Measurements from ENCODE around the gene RSPH9. TPM values are rescaled to one million over a fixed set of nuclear protein-coding genes. Genes with fewer than 3 reads are reported as not detected.
A peak's percentile ranks its signal among the peaks of the same experiment; 100 is the strongest.

Gene RSPH9, protein sequence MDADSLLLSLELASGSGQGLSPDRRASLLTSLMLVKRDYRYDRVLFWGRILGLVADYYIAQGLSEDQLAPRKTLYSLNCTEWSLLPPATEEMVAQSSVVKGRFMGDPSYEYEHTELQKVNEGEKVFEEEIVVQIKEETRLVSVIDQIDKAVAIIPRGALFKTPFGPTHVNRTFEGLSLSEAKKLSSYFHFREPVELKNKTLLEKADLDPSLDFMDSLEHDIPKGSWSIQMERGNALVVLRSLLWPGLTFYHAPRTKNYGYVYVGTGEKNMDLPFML
- not detected for total RNA-seq

DNA sequence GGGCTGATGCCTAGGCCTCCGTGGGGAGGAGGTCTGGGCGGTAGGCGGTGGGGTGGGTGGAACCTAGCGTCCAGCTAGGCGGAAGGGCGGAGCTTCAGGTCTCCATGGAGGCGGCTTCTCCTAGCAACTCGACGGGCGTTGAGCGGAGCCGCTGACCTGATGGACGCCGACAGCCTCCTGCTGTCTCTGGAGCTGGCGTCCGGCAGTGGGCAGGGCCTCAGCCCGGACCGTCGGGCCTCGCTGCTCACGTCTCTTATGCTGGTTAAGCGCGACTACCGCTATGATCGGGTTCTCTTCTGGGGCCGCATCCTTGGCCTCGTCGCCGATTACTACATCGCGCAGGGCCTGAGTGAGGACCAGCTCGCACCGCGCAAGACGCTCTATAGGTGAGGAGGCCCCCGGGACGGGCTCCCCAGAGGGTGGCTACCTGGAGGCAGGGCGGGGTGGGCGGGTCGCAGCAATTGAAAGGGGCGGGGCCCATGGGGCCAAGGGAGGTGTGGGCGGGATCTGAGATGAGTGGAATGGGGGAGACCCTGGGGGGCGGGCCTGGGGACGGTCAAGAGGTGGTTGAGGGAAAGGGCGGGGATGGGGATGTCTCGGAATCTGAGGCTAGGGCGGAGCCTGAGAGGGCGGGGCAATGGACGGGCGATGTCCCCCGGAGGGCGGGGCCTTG is at the start of gene RSPH9:
Gene RSPH9, plus strand, starts transcription at position 97 of the 673 bp plus-strand sequence. Its CDS starts 63 bp downstream, at position 160.
- H3K36me3 Mint-ChIP-seq, result peaks cover 22% of the 10 kb centered on the region
- ATAC-seq (ENCODE audit: low read depth), result peak; percentile 84
- H3K27me3 Mint-ChIP-seq, result peaks cover 2% of the 10 kb centered on the region
- H3K27ac Mint-ChIP-seq, result peak within 1 kb of the TSS; percentile 74
- H3K4me1 Mint-ChIP-seq, result peaks cover 17% of the 10 kb centered on the region
- POLR2A ChIA-PET, result interaction anchor here (0.5 to 1.7 kb wide), 5 partner anchors 9 to 651 kb away, joined by 3 to 14 read pairs (median 5); partner anchors contain the start of genes GTPBP2 and MAD2L1BP
- no peaks in the 10 kb centered on the region for H3K9me3 Mint-ChIP-seq
- DNase-seq, result peak; percentile 72
- H3K4me3 Mint-ChIP-seq, result peak within 1 kb of the TSS; percentile 86

DNA sequence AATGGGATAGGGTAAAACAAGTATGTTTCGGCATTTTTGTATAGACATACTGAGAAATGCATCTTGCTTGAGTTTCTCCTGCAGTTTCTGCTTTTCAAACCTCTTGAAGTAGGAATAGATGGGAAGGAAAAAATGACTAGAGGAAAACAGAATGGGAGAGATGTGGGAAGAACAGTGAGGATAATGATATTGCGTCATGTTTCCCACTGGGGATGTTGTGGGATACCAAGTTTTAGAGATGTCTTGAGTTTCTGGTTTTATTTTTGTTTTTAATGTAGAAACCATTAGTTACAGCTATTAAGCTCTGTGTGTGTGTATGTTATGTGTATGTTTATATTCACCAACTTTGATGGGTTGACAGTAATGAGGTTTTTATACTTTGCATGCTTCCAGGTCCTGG is 44.2 kb upstream of the RSPH9 start:
- no peaks in the 10 kb centered on the region for H3K27me3 Mint-ChIP-seq
- ATAC-seq (ENCODE audit: low read depth) (no peak), DNase-seq (no peak)
- no peak overlapping the region for H3K4me3 Mint-ChIP-seq
- no peak overlapping the region for H3K27ac Mint-ChIP-seq
- peaks cover 35% of the 10 kb centered on the region for H3K36me3 Mint-ChIP-seq
- H3K9me3 Mint-ChIP-seq, result no peaks in the 10 kb centered on the region
- POLR2A ChIA-PET, result interaction anchor here (1.0 kb wide), 1 partner anchor 29 kb away, joined by 3 read pairs; no protein-coding TSS in a partner anchor
- H3K4me1 Mint-ChIP-seq, result peaks cover 2% of the 10 kb centered on the region

DNA sequence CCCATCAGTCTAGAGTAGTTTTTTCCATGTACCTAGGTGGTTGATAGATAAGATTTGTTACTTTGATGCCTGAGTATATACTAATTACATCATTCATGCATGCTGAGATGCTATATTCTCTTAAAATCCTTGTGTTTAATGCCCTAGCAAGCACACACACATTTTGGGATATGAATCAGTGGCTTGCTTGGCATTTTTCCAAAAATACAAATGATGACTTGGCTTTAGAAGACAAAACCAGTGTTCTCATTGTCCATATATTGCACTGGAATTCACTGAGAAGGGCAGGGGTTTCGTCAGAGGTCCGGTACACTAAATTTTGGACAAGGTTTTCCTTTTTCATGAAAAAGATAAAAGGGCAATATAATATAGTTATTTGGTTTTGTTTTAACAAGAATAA is 40.7 kb upstream of the RSPH9 start:
- Mint-ChIP-seq H3K27ac (no peak overlapping the region), H3K4me3 (no peak overlapping the region), H3K27me3 (no peaks in the 10 kb centered on the region), H3K9me3 (no peaks in the 10 kb centered on the region), H3K4me1 (peaks cover 9% of the 10 kb centered on the region), H3K36me3 (peaks cover 38% of the 10 kb centered on the region)
- DNase-seq, result no peak
- POLR2A ChIA-PET, result interaction anchor here (1.0 kb wide), 1 partner anchor 25 kb away, joined by 3 read pairs; the partner anchor contains the start of gene GTPBP2
- ATAC-seq (ENCODE audit: low read depth), result no peak

DNA sequence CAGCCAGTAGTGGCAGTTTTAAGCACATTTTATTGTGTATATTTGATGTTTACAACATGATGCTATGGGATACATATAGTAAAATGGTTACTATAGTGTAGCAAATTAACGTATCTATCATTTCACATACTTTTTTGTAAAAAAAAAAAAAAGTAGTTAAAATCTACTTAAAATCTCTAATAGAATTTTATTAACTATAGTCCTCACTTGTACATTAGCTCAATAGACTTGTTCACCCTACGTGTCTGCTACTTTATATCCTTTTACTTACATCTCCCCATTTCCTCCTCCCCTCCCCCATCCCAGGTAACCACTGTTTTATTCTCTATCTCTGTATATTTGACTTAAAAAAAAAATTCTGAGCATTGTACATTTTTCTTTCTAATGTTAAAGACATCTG is 38.8 kb upstream of the RSPH9 start:
- H3K4me3 Mint-ChIP-seq, result no peak overlapping the region
- no peak for DNase-seq
- no peaks in the 10 kb centered on the region for H3K9me3 Mint-ChIP-seq
- POLR2A ChIA-PET, result interaction anchor here (0.9 kb wide), 1 partner anchor 8 kb away, joined by 12 read pairs; no protein-coding TSS in a partner anchor
- ATAC-seq (ENCODE audit: low read depth), result no peak
- H3K36me3 Mint-ChIP-seq, result peaks cover 40% of the 10 kb centered on the region
- H3K4me1 Mint-ChIP-seq, result peaks cover 9% of the 10 kb centered on the region
- no peaks in the 10 kb centered on the region for H3K27me3 Mint-ChIP-seq
- H3K27ac Mint-ChIP-seq, result no peak overlapping the region

DNA sequence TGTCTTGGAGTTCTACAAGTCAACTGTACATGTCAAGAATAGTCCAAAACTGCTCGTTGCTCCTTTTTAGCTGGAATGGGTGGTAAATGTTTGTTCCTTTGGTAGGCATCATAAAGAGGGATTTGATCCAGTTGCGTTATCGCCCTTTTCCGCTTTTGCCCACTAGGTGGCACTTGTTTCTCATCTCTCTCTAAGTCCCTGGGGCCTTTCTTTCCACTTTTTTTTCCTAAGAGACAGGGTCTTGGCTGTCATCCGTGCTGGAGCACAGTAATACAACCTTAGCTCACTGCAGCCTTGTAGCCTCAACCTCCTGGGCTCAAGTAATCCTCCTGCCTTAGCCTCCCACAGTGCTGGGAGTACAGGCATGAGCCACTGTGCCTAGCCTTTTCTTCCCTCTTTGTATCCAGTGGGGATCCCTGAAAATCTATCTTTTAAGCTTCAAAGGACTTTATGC is 36.5 kb upstream of the RSPH9 start:
- Mint-ChIP-seq H3K9me3 (no peaks in the 10 kb centered on the region), H3K27me3 (no peaks in the 10 kb centered on the region), H3K27ac (no peak overlapping the region), H3K4me3 (no peak overlapping the region), H3K36me3 (peaks cover 31% of the 10 kb centered on the region), H3K4me1 (peaks cover 9% of the 10 kb centered on the region)
- ATAC-seq (ENCODE audit: low read depth) (no peak), DNase-seq (peak; percentile 57)
- POLR2A ChIA-PET, result interaction anchor here (1.2 kb wide), 1 partner anchor 12 kb away, joined by 5 read pairs; no protein-coding TSS in a partner anchor

DNA sequence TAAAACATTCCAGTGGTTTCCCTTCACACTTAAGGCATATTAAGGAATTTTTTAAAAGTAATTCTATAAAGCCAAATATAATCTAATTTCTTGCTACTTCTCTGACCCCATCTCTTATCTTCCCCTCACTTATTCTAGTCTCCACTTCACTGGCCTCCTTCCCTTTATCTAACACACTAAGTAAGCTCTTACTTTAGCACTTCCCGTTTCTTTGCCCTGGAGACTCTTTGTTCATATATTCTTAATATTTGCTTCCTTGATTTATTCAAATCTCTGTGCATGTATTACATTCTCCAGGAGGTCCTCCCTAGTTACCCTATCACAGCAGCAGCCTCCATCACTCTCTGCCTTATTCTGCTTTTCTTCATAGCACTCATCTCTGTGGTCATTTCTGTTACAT is 36.0 kb upstream of the RSPH9 start:
- Mint-ChIP-seq H3K4me3 (no peak overlapping the region), H3K27ac (no peak overlapping the region), H3K36me3 (peaks cover 31% of the 10 kb centered on the region), H3K4me1 (peaks cover 9% of the 10 kb centered on the region), H3K9me3 (no peaks in the 10 kb centered on the region), H3K27me3 (no peaks in the 10 kb centered on the region)
- no peak for ATAC-seq (ENCODE audit: low read depth)
- POLR2A ChIA-PET, result interaction anchor here (1.2 kb wide), 1 partner anchor 12 kb away, joined by 5 read pairs; no protein-coding TSS in a partner anchor
- no peak for DNase-seq

DNA sequence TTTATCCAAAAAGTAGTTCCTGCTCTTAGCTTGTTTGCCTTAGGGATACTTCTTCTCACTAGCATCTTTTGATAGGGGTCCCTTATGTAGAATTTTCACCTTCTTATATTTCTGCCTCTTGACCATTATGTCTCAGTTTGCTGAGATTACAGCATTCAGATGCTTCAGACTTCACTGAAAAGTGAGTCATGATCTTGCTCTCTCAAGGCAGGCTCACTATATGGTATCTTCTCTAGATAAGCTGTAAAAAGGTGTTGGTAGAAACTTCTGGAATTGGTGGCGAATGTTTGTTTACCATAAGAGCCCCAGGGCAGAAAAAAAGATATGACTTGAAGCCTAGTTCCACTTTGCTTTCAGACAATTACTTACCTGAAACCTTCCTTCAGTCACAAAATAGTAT is 35.4 kb upstream of the RSPH9 start:
- H3K4me1 Mint-ChIP-seq, result peaks cover 9% of the 10 kb centered on the region
- no peak for DNase-seq
- H3K36me3 Mint-ChIP-seq, result peaks cover 29% of the 10 kb centered on the region
- no peaks in the 10 kb centered on the region for H3K27me3 Mint-ChIP-seq
- H3K9me3 Mint-ChIP-seq, result no peaks in the 10 kb centered on the region
- H3K27ac Mint-ChIP-seq, result no peak overlapping the region
- ATAC-seq (ENCODE audit: low read depth), result no peak
- POLR2A ChIA-PET, result no interaction called here
- no peak overlapping the region for H3K4me3 Mint-ChIP-seq

DNA sequence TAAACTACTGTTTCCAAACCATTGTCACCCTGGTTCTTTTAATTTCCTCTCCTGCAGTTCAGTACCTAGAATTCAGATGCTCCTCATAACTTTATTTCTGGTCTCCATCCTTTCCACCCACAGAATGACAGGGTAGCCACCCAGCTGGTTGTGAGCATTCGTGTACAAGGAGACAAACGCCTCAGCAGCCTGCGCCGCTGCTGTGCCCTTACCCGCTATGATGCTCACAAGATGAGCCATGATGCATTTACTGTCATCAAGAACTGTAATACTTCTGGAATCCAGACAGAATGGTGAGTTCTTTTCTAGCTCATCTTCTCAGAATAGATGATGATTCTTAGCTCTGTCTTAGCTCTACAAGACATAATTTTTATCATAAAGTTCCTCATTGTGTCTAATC is 34.4 kb upstream of the RSPH9 start:
- DNase-seq, result no peak
- no peaks in the 10 kb centered on the region for H3K9me3 Mint-ChIP-seq
- no peak overlapping the region for H3K4me3 Mint-ChIP-seq
- no peak for ATAC-seq (ENCODE audit: low read depth)
- peak overlapping the region; percentile 25 for H3K27ac Mint-ChIP-seq
- peaks cover 7% of the 10 kb centered on the region for H3K4me1 Mint-ChIP-seq
- peaks cover 29% of the 10 kb centered on the region for H3K36me3 Mint-ChIP-seq
- POLR2A ChIA-PET, result interaction anchor here (1.0 kb wide), 1 partner anchor 10 kb away, joined by 3 read pairs; no protein-coding TSS in a partner anchor
- no peaks in the 10 kb centered on the region for H3K27me3 Mint-ChIP-seq

DNA sequence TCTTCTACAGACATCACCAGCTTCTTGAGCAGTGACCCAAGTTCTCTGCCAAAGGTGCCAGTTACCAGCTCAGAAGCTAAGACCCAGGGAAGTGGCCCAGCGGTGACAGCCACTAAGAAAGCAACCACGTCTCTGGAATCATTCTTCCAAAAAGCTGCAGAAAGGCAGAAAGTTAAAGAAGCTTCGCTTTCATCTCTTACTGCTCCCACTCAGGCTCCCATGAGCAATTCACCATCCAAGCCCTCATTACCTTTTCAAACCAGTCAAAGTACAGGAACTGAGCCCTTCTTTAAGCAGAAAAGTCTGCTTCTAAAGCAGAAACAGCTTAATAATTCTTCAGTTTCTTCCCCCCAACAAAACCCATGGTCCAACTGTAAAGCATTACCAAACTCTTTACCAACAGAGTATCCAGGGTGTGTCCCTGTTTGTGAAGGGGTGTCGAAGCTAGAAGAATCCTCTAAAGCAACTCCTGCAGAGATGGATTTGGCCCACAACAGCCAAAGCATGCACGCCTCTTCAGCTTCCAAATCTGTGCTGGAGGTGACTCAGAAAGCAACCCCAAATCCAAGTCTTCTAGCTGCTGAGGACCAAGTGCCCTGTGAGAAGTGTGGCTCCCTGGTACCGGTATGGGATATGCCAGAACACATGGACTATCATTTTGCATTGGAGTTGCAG is 31.0 kb upstream of the RSPH9 start:
- H3K4me3 Mint-ChIP-seq, result no peak overlapping the region
- no peaks in the 10 kb centered on the region for H3K9me3 Mint-ChIP-seq
- POLR2A ChIA-PET, result interaction anchor here (0.7 to 1.0 kb wide), 3 partner anchors 8 to 16 kb away, joined by 3 to 12 read pairs (median 3); no protein-coding TSS in a partner anchor
- DNase-seq (no peak), ATAC-seq (ENCODE audit: low read depth) (no peak)
- H3K27me3 Mint-ChIP-seq, result no peaks in the 10 kb centered on the region
- peaks cover 26% of the 10 kb centered on the region for H3K36me3 Mint-ChIP-seq
- H3K4me1 Mint-ChIP-seq, result peaks cover 3% of the 10 kb centered on the region
- no peak overlapping the region for H3K27ac Mint-ChIP-seq

DNA sequence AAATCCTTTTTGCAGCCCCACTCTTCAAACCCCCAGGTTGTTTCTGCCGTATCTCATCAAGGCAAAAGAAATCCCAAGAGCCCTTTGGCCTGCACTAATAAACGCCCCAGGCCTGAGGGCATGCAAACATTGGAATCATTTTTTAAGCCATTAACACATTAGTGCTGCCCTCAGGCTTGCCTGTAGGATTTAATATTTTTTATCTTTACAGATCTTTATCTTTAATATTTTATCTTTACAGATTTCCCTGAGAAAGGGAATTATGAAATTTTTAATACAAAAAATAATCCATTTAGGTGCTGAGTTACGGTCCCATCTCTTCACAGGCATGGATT is 30.5 kb upstream of the RSPH9 start:
- H3K4me1 Mint-ChIP-seq, result peaks cover 4% of the 10 kb centered on the region
- H3K9me3 Mint-ChIP-seq, result no peaks in the 10 kb centered on the region
- H3K27ac Mint-ChIP-seq, result no peak overlapping the region
- POLR2A ChIA-PET, result interaction anchor here (0.9 to 1.0 kb wide), 2 partner anchors 12 to 16 kb away, joined by 3 read pairs; no protein-coding TSS in a partner anchor
- H3K27me3 Mint-ChIP-seq, result no peaks in the 10 kb centered on the region
- DNase-seq (no peak), ATAC-seq (ENCODE audit: low read depth) (no peak)
- peaks cover 26% of the 10 kb centered on the region for H3K36me3 Mint-ChIP-seq
- H3K4me3 Mint-ChIP-seq, result no peak overlapping the region

DNA sequence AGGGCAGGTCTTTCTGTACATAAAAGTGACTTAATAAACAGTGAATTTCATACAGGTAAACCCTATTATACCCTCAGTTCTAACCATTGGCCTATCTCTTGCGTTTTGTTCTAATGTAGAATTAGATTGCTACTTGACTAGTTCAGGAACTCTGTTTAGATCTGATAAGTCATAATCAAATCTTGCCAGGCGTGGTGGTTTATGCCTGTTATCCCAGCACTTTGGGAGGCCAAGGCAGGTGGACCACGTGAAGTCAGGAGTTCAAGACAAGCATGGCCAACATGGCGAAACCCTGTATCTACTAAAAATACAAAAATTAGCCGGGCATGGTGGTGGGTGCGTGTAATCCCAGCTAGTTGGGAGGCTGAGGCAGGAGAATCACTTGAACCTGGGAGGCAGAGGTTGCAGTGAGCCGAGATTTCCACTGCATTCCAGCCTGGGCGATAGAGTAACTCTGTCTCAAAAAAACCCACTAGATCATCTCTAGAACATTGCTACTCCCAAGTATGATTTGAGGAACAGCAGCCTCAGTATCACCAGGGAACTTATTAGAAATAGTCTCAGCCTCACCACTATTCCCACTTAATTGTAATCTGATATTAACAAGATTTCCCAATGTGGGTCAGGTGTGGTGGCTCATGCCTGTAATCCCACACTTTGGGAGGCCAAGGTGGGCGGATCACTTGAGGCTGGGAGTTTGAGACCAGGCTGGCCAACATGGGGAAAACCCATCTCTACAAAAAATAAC is 27.9 kb upstream of the RSPH9 start:
- ATAC-seq (ENCODE audit: low read depth) (no peak), DNase-seq (no peak)
- H3K36me3 Mint-ChIP-seq, result peaks cover 28% of the 10 kb centered on the region
- peaks cover 5% of the 10 kb centered on the region for H3K4me1 Mint-ChIP-seq
- POLR2A ChIA-PET, result interaction anchor here (0.6 to 1.3 kb wide), 3 partner anchors 13 to 55 kb away, joined by 3 read pairs; partner anchors contain the start of gene MAD2L1BP
- no peaks in the 10 kb centered on the region for H3K9me3 Mint-ChIP-seq
- H3K27me3 Mint-ChIP-seq, result no peaks in the 10 kb centered on the region
- no peak overlapping the region for H3K4me3 Mint-ChIP-seq
- H3K27ac Mint-ChIP-seq, result peak overlapping the region; percentile 26

DNA sequence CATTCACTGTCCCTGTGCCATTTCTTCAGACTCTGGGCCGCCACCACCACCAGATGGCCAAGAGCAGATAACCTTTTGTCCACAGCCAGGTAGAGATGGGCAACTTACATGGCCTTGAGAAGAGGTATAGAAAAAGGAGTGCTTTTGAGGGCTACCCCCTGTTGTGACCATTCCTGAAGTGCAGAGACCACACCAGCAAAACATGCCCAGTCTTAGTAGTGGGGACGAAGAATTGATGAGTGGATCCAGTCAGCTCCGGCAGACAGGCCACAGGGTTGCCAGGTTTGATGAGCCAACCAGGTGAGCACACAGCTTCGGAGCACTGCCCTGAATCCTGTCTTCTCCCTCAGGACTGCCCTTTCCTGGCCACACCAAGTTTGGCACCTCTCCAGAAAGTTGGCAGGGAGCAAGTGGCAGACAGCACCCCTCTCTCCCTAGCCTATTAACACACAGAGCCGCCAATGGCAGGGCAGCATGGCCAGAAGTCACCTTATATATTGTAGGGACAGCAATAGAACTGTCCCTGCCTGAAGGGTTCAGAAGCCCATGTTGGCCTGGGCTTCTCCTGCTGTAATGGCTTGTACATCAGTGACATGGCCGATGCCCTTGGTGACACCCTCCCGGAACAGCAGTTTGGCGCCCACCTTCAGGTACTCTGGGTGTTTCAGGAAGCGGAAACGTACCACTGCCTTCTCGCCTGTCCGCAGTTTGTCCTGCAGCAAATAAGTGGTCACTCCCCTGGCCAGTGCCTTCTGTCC is 23.6 kb upstream of the RSPH9 start:
- Mint-ChIP-seq H3K27ac (peak overlapping the region; percentile 12), H3K36me3 (peaks cover 39% of the 10 kb centered on the region), H3K4me1 (peaks cover 13% of the 10 kb centered on the region), H3K9me3 (no peaks in the 10 kb centered on the region), H3K27me3 (no peaks in the 10 kb centered on the region), H3K4me3 (no peak overlapping the region)
- ATAC-seq (ENCODE audit: low read depth) (no peak), DNase-seq (no peak)
- POLR2A ChIA-PET, result interaction anchor here (1.0 to 2.3 kb wide), 2 partner anchors 8 to 15 kb away, joined by 3 to 14 read pairs; partner anchors contain the start of gene GTPBP2
